T-cell (primary cell): Measurements from ENCODE around the gene TTLL11. TPM values are rescaled to one million over a fixed set of nuclear protein-coding genes. Genes with fewer than 3 reads are reported as not detected.

Experiments
- ATAC-seq, 4 experiments: fragments of 200-7000 bp in 3 of 4; fragments of 150-1000 bp in 1 of 4; cut with Tn5 transposase; replicated peaks in 1 of 4; 1 replicate in 3 of 4; 2 replicates in 1 of 4; pipeline ENCODE4 v1.10.0; 2021; ENCODE audit warnings: moderate library complexity in 3 of 4, mild to moderate bottlenecking in 2 of 4, moderate number of reproducible peaks in 1 of 4
- CTCF ChIA-PET, 2 donors: fragments of 300-600 bp; sonication (Branson Sonifier 250); formaldehyde crosslinking; loops; one replicate each; lab custom pipeline; 2022; ENCODE audit warnings: antibody characterized with exemption in 2 of 2; lab: Charles Lee
- POLR2A ChIA-PET, 2 donors: fragments of 300-600 bp; sonication (Branson Sonifier 250); formaldehyde crosslinking; loops; one replicate each; lab custom pipeline; 2022; ENCODE audit warnings: antibody characterized with exemption in 2 of 2; lab: Charles Lee
- DNase-seq, 35 experiments: peaks; one replicate each; pipeline versions ENCODE4 v3.0.0 to v3.0.0-alpha.2; 2013 to 2023
- H3K27ac ChIP-seq: one replicate; pipeline ENCODE4 v1.5.1; 2013; ENCODE audit warnings: low read length
- H3K27me3 ChIP-seq, 2 experiments: replicated peaks in 1 of 2; 1 replicate in 1 of 2; 2 replicates in 1 of 2; pipeline versions ENCODE4 v1.6.1 to v1.7.0; 2013; ENCODE audit warnings: low read length in 1 of 2, mixed read lengths in 1 of 2; ENCODE audit not compliant: control insufficient read depth in 2 of 2, insufficient read depth in 2 of 2; ENCODE audit errors: extremely low read depth in 1 of 2
- H3K36me3 ChIP-seq, 2 donors: 1 replicate in 1 of 2; 2 replicates in 1 of 2; pipeline versions ENCODE4 v1.6.1 to v1.7.0; 2013; ENCODE audit warnings: low read length in 1 of 2; ENCODE audit not compliant: control insufficient read depth in 2 of 2, insufficient read depth in 1 of 2; ENCODE audit errors: extremely low read depth in 1 of 2
- H3K4me1 ChIP-seq, 2 experiments: 1 replicate in 1 of 2; 2 replicates in 1 of 2; pipeline versions ENCODE4 v1.6.1 to v1.7.0; 2013; ENCODE audit warnings: low read length in 2 of 2, mixed read lengths in 1 of 2; ENCODE audit not compliant: insufficient read depth in 2 of 2, control insufficient read depth in 1 of 2; ENCODE audit errors: extremely low read depth in 1 of 2
- H3K4me3 ChIP-seq, 2 donors: 1 replicate in 1 of 2; 2 replicates in 1 of 2; pipeline versions ENCODE4 v1.5.1 to v1.7.0; 2013; ENCODE audit warnings: mild to moderate bottlenecking in 2 of 2, low read length in 1 of 2, moderate library complexity in 1 of 2; ENCODE audit not compliant: control insufficient read depth in 1 of 2; ENCODE audit errors: extremely low read depth in 1 of 2
- H3K9me3 ChIP-seq: 2 replicates; pipeline ENCODE4 v1.7.0; 2013
- H3K27ac Mint-ChIP-seq, 2 donors: one replicate each; pipeline ENCODE4 v1.8.0; 2020 to 2021; ENCODE audit warnings: mild to moderate bottlenecking in 2 of 2, mixed read lengths in 2 of 2
- H3K27me3 Mint-ChIP-seq, 2 donors: one replicate each; pipeline ENCODE4 v1.8.0; 2021 to 2022; ENCODE audit warnings: mixed read lengths in 2 of 2
- H3K36me3 Mint-ChIP-seq: one replicate; pipeline ENCODE4 v1.8.0; 2021; ENCODE audit warnings: mixed read lengths
- H3K4me1 Mint-ChIP-seq, 3 donors: one replicate each; pipeline ENCODE4 v1.8.0; 2020 to 2022; ENCODE audit warnings: mixed read lengths in 3 of 3, mild to moderate bottlenecking in 1 of 3
- H3K4me3 Mint-ChIP-seq, 3 donors: one replicate each; pipeline ENCODE4 v1.8.0; 2020 to 2022; ENCODE audit warnings: mild to moderate bottlenecking in 3 of 3, mixed read lengths in 3 of 3, moderate library complexity in 3 of 3
- H3K9me3 Mint-ChIP-seq, 3 donors: one replicate each; pipeline ENCODE4 v1.8.0; 2020 to 2022; ENCODE audit warnings: mixed read lengths in 3 of 3
- WGBS: methylation state at CpG from one replicate; pipeline ENCODE4 v1.1.5; 2013; ENCODE audit warnings: missing lambda C conversion rate; ENCODE audit not compliant: insufficient coverage; 5-methylcytosine and 5-hydroxymethylcytosine counted together
- total RNA-seq, 35 experiments: library from RNA in 6 of 35; stranded (reverse) in 6 of 35; fragments of 120-200 nt in 1 of 35; gene quantifications; one replicate each; pipeline versions ENCODE4 v1.2.1 to v1.2.4 and lab custom pipeline; 2013 to 2026

Gene TTLL11
- total RNA-seq, 5 donors from 2014 or later (not counting 1 experiment from before 2014, with no cell fraction given) = 3.4 to 4.8 (median 4.6) TPM

GRCh38 chr9:121811751-121812150, 281.4 kb downstream of the TTLL11 start:
- no peak overlapping the region for H3K4me3 Mint-ChIP-seq
- no peaks in the 10 kb centered on the region for H3K4me1 Mint-ChIP-seq
- no peak overlapping the region for H3K27ac Mint-ChIP-seq
- no peaks in the 10 kb centered on the region for H3K4me1 ChIP-seq
- peaks cover 0 to 5% of the 10 kb centered on the region in 2 experiments for H3K27me3 ChIP-seq
- H3K36me3 Mint-ChIP-seq = no peaks in the 10 kb centered on the region
- no peak overlapping the region for H3K27ac ChIP-seq
- CTCF ChIA-PET = no interaction called here
- no peak for ATAC-seq
- H3K27me3 Mint-ChIP-seq = no peaks in the 10 kb centered on the region
- WGBS = 81% methylated on average over 4 of the region's 10 CpGs
- no peak for DNase-seq
- H3K4me3 ChIP-seq = no peak overlapping the region
- POLR2A ChIA-PET = no interaction called here
- H3K9me3 ChIP-seq = no peaks in the 10 kb centered on the region
- H3K9me3 Mint-ChIP-seq = no peaks in the 10 kb centered on the region
- H3K36me3 ChIP-seq = no peaks in the 10 kb centered on the region

- Histone ChIP-seq H3K4me3 (no peak overlapping the region), H3K27me3 (peaks cover 0 to 5% of the 10 kb centered on the region in 2 experiments), H3K4me1 (no peaks in the 10 kb centered on the region), H3K9me3 (no peaks in the 10 kb centered on the region), H3K27ac (no peak overlapping the region), H3K36me3 (no peaks in the 10 kb centered on the region)
- H3K4me1 Mint-ChIP-seq = no peaks in the 10 kb centered on the region
- ChIA-PET CTCF (no interaction called here), POLR2A (no interaction called here)
- no peak overlapping the region for H3K27ac Mint-ChIP-seq
- DNase-seq = no peak
- WGBS = 69% methylated on average over 9 of the region's 9 CpGs
- no peak overlapping the region for H3K4me3 Mint-ChIP-seq
- no peaks in the 10 kb centered on the region for H3K36me3 Mint-ChIP-seq
- no peaks in the 10 kb centered on the region for H3K9me3 Mint-ChIP-seq
- no peak for ATAC-seq
- no peaks in the 10 kb centered on the region for H3K27me3 Mint-ChIP-seq
Observed at GRCh38 chr9:121811140-121811539, 282.0 kb downstream of the TTLL11 start.

- H3K9me3 ChIP-seq = no peaks in the 10 kb centered on the region
- Mint-ChIP-seq H3K36me3 (no peaks in the 10 kb centered on the region), H3K27me3 (no peaks in the 10 kb centered on the region), H3K9me3 (no peaks in the 10 kb centered on the region), H3K27ac (no peak overlapping the region), H3K4me1 (no peaks in the 10 kb centered on the region), H3K4me3 (no peak overlapping the region)
- ChIA-PET CTCF (no interaction called here), POLR2A (no interaction called here)
- DNase-seq (no peak), ATAC-seq (no peak)
- no peak overlapping the region for H3K27ac ChIP-seq
- H3K4me1 ChIP-seq = no peaks in the 10 kb centered on the region
- no peaks in the 10 kb centered on the region for H3K36me3 ChIP-seq
- H3K27me3 ChIP-seq = peaks cover 0 to 5% of the 10 kb centered on the region in 2 experiments
- 44% methylated on average over 1 of the region's 3 CpGs for WGBS
- H3K4me3 ChIP-seq = no peak overlapping the region
Observed at GRCh38 chr9:121810489-121810888, 282.6 kb downstream of the TTLL11 start.

GRCh38 chr9:121809356-121810050, 283.6 kb downstream of the TTLL11 start:
- POLR2A ChIA-PET = no interaction called here
- no peak overlapping the region for H3K4me3 ChIP-seq
- Mint-ChIP-seq H3K27me3 (no peaks in the 10 kb centered on the region), H3K4me3 (no peak overlapping the region), H3K27ac (no peak overlapping the region), H3K9me3 (peaks cover 6 to 8% (median 7%) of the 10 kb centered on the region in 3 donors), H3K4me1 (no peaks in the 10 kb centered on the region), H3K36me3 (no peaks in the 10 kb centered on the region)
- no peaks in the 10 kb centered on the region for H3K36me3 ChIP-seq
- WGBS = 94% methylated on average over 13 of the region's 15 CpGs
- DNase-seq = no peak
- no peak overlapping the region for H3K27ac ChIP-seq
- no peak for ATAC-seq
- CTCF ChIA-PET = no interaction called here
- H3K27me3 ChIP-seq = peaks cover 0 to 5% of the 10 kb centered on the region in 2 experiments
- no peaks in the 10 kb centered on the region for H3K4me1 ChIP-seq
- H3K9me3 ChIP-seq = no peaks in the 10 kb centered on the region

GRCh38 chr9:121808781-121809180, 284.3 kb downstream of the TTLL11 start:
- Histone ChIP-seq H3K4me1 (no peaks in the 10 kb centered on the region), H3K4me3 (no peak overlapping the region), H3K9me3 (no peaks in the 10 kb centered on the region), H3K36me3 (no peaks in the 10 kb centered on the region), H3K27ac (no peak overlapping the region), H3K27me3 (peaks cover 0 to 3% of the 10 kb centered on the region in 2 experiments)
- Mint-ChIP-seq H3K36me3 (no peaks in the 10 kb centered on the region), H3K27me3 (peaks cover 0 to 3% of the 10 kb centered on the region in 2 donors), H3K4me3 (no peak overlapping the region), H3K27ac (no peak overlapping the region), H3K4me1 (no peaks in the 10 kb centered on the region), H3K9me3 (peaks cover 11 to 14% (median 13%) of the 10 kb centered on the region in 3 donors)
- 61% methylated on average over 4 of the region's 4 CpGs for WGBS
- CTCF ChIA-PET = interaction anchor here in 1 of 2 donors (0.7 kb wide), 1 partner anchor 34 kb away, joined by 9 read pairs; no protein-coding TSS in a partner anchor
- POLR2A ChIA-PET = interaction anchor here in 1 of 2 donors (0.6 kb wide), 1 partner anchor 111 kb away, joined by 6 read pairs; no protein-coding TSS in a partner anchor
- ATAC-seq (no peak), DNase-seq (no peak)

- Histone ChIP-seq H3K27me3 (peaks cover 0 to 3% of the 10 kb centered on the region in 2 experiments), H3K4me3 (no peak overlapping the region), H3K27ac (no peak overlapping the region), H3K36me3 (no peaks in the 10 kb centered on the region), H3K9me3 (no peaks in the 10 kb centered on the region), H3K4me1 (no peaks in the 10 kb centered on the region)
- ChIA-PET CTCF (no interaction called here), POLR2A (no interaction called here)
- peaks cover 11 to 14% (median 13%) of the 10 kb centered on the region in 3 donors for H3K9me3 Mint-ChIP-seq
- H3K4me1 Mint-ChIP-seq = no peaks in the 10 kb centered on the region
- no peak for DNase-seq
- no peak overlapping the region for H3K4me3 Mint-ChIP-seq
- peaks cover 0 to 3% of the 10 kb centered on the region in 2 donors for H3K27me3 Mint-ChIP-seq
- no peak overlapping the region for H3K27ac Mint-ChIP-seq
- no peaks in the 10 kb centered on the region for H3K36me3 Mint-ChIP-seq
- WGBS = 84% methylated on average over 7 of the region's 16 CpGs
- ATAC-seq = no peak
Observed at GRCh38 chr9:121807823-121808278, 285.3 kb downstream of the TTLL11 start.
